Right renal cortex interstitium (tissue), 3 donors: Measurements from ENCODE around the gene NANOGP8. TPM values are rescaled to one million over a fixed set of nuclear protein-coding genes. Genes with fewer than 3 reads are reported as not detected.
"Not testable (repeated sequence)": the region's sequence is repeated elsewhere in the genome, so short reads cannot be mapped to it uniquely, and the experiment has no call there.

ENCODE experiments used
- DNase-seq, 3 donors: peaks; one replicate each; pipeline ENCODE4 v3.0.0-alpha.2; 2013; ENCODE audit warnings: low read depth in 3 of 3, low spot score in 2 of 3
- polyA plus RNA-seq, 3 donors: library from polyadenylated mRNA; unstranded; fragments of 120-200 nt; gene quantifications; one replicate each; pipeline ENCODE4 v1.2.1, GENCODE V29; 2013; ENCODE audit not compliant: insufficient read length in 3 of 3

NANOGP8 gene
- polyA plus RNA-seq, 3 donors, result 0.17 to 0.22 (median 0.21) TPM

- no peak for DNase-seq
Observed at GRCh38 chr15:35095941-35096340, 10.8 kb upstream of the NANOGP8 start.

DNA sequence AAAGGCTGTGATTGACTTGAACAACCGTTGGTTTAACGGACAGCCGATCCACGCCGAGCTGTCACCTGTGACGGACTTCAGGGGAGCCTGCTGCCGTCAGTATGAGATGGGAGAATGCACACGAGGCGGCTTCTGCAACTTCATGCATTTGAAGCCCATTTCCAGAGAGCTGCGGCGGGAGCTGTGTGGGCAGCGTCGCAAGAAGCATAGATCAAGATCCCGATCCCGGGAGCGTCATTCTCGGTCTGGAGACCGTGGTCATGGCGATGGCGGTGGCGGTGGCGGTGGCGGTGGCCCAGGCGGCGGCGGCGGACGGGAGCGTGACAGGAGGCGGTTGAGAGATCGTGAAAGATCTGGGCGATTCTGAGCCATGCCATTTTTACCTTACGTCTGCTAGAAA is 7.8 kb upstream of the NANOGP8 start:
- no peak for DNase-seq

DNA sequence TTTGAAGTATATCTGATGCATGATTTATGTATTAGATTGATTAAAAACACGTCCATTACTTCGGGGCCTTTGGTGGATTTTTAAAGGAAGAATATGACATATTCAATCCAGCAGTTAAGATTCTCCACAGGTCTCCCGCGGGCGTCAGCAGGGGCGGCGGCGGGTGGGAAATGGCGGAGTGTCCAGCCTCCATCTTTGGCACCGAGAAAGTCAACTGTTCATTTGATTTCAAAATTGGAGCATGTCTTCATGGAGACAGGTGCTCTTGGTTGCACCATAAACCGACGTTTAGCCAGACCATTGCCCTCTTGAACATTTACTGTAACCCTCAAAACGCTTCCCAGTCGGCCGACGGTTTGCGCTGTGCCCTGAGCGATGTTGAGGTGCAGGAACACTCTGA is 7.2 kb upstream of the NANOGP8 start:
- DNase-seq, result no peak

GRCh38 chr15:35090104-35090807 is 5.2 kb upstream of the NANOGP8 start:
- no peak for DNase-seq

DNA sequence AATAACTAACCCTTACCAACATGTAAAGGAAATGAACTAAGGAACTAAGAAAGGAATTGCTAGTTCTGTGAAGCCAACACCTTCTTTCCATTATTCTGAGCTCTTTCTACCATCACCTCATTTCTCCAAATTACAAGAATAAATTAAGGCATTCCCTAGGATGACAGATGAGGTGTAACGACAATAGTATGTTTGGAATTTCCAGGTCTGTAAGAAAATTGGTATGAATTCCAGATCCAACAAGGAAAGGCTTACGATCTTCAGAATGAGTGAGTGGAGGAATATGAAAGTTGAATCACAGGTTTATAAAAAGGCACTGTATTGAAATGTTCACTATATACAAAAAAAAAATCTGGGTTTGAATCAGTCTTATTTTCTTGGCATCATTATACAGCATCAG is 4.5 kb upstream of the NANOGP8 start:
- no peak for DNase-seq

DNA sequence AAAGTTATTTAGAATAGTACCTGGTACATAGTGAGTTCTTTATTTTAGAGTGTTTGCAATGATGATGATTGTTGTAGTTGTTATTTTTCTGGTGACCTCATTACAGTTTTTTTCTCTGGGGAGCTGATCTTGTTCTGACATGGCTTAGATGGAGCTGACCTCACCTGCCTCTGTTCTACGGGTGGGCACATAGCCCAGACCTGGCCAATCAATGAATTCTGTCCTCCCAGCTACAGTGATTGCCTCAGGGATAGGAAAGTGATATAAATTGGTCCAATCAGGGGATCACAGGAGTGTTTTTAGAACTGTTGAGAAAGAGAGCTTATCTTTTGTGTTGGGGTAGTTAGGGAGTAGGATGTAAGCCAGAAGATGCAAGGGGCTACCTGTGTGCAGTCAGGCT is 3.2 kb upstream of the NANOGP8 start:
- DNase-seq, result no peak

GRCh38 chr15:35087759-35088158 is 2.7 kb upstream of the NANOGP8 start:
- no peak for DNase-seq

DNA sequence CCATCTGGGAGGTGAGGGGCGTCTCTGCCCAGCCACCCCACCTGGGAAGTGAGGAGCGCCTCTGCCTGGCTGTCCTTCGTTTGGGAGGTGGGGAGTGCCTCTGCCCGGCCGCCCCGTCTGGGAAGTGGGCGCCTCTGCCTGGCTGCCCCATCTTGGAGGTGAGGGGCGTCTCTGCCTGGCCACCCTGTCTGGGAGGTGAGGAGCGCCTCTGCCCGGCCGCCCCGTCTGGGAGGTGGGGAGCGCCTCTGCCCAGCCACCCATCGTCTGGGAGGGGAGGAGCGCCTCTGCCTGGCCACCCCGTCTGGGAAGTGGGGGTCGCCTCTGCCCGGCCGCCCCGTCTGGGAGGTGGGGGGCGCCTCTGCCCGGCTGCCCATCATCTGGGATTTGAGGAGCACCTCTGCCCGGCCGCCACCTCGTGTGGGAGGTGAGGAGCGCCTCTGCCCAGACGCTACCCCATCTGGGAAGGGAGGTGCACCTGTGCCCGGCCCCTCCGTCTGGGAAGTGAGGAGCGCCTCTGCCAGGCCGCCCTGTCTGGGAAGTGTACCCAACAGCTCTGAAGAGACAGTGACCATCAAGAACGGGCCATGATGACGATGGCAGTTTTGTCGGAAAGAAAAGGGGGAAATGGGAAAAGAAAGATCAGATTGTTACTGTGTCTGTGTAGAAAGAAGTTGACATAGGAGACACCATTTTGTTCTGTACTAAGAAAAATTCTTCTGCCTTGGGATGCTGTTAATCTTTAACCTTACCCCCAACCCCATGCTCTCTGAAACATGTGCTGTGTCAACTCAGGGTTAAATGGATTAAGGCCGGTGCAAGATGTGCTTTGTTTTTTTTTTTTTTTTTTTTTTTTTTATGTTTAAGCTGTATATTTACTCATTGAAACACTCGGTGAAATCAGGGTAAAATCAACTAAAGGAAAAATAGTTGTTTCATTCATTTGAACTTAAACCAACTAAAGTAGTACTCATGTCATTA is 2.4 kb downstream of the NANOGP8 start:
- DNase-seq, result not testable (repeated sequence)

DNA sequence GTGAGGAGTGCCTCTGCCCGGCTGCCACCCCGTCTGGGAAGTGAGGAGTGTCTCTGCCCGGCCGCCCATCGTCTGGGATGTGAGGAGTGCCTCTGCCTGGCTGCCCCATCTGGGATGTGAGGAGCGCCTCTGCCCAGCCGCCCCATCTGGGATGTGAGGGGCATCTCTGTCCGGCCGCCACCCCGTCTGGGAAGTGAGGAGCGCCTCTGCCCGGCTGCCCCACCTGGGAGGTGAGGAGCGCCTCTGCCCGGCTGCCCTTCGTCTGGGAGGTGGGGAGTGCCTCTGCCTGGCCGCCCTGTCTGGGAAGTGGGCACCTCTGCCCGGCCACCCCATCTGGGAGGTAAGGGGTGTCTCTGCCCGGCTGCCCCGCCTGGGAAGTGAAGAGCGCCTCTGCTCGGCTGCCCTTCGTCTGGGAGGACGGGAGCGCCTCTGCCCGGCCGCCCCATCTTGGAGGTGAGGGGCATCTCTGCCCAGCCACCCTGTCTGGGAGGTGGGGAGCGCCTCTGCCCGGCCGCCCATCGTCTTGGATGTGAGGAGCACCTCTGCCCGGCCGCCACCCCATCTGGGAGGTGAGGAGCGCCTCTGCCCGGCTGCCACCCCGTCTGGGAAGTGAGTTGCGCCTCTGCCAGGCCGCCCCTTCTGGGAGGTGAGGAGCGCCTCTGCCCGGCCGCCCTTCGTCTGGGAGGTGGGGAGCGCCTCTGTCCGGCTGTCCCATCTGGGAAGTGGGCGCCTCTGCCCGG is 3.3 kb downstream of the NANOGP8 start:
- not testable (repeated sequence) for DNase-seq

DNA sequence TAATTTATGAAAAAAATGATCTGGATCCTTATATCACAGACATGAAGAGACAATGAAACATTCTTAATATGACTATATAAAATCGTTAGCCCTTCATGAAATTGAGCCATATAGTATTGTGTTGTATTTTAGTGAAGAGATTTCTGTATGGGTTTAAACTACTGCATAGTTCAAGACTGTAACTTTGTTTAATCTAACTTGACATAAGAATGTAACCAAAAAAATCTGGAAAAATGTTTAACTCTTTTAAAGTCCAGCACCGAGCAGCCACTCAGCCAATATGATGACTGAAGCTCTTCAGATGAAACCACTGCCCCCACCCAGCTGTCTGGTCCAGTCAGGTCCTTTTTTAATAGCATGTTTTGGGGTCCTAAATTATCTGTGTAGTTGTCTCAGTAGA is 4.9 kb downstream of the NANOGP8 start:
- no peak for DNase-seq

DNA sequence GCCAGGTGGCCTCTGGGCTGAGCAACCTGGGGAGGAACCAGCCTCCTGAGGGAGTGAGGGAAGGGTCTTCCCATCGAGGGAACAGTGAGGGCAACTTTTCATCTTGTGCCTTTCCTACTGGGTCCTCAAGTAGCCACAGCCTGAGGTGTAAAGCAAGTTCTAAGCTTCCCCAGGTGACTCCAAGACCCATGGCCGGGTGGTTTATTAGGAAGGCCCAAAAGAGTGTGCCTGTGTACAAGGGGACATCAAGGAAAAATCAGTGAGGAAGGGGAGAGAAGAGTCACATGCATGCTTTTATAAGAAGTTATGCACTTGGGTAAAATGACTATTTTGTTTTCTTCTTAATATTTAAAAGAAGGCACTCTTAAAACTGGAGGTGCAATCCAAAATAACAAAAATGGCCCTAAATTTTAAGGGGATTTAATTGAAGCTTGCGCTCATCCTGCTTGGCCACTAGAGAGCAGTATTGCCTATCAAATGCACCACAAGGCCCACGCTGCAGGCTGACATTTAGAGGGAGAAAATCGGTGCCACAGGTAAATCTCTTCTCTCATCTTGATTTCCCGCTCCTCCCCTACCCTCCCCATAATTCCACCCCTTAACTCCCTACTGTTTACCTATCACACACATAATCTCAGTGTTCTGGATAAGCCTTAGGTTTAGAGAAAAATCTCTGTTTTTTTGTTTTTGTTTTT is 6.7 kb downstream of the NANOGP8 start:
- no peak for DNase-seq

DNA sequence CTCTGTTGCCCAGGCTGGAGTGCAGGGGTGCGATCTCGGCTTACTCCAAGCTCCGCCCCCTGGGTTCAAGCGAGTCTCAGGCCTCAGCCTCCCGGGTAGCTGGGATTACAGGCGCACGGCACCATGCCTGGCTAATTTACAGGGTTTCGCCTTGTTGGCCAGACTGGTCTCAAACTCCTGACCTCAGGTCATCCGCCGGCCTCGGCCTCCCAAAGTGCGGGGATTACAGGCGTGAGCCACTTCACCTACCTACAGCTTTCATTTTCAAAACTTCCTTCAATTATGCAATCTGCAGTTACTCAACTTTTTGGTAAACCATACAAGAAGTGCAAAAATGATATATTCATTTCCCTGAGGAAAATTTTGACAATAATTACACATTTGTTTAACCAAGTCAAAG is 14.0 kb downstream of the NANOGP8 start:
- DNase-seq, result no peak

- DNase-seq, result no peak
Observed at GRCh38 chr15:35068846-35069475, 16.1 kb downstream of the NANOGP8 start.

DNA sequence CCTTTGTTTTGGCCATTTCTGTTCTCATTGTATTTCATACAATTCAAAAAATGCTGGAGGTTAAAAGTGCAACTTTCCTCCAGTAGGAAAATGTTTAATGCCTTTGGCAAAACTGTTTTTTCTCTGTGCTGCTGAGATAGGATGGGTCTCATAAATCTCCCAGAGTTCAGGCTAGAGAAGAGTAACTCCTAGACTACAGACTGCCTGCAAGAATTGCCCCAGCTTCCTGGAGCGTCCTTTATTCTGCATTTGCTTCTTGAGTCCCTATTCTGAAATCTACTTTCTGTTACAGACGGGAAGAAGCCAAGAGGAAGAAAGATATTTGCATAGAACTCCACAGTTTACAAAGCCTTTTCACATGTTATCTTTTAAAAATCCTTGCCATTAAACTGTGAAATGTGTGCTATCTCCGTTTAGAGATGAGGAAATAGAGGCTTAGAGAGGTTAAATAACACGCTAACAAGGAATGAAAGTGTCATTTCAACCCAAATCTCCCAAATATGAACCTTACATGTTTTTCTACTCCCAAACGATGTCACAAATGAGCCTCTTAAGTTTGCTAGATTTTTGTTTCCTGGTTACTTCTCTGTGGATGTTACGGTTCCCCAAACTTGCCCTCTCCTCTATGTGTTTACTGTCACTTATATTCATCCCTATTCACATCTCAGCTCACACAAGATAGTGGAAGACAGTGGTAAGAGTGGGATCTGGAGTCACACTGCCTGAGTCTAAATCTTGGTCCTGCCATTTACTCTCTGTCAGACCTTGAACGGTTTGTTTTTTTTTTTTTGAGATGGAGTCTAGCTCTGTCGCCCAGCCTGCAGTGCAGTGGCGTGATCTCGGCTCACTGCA is 17.4 kb downstream of the NANOGP8 start:
- DNase-seq, result no peak

- DNase-seq, result no peak
Observed at GRCh38 chr15:35066094-35066493, 19.0 kb downstream of the NANOGP8 start.

DNA sequence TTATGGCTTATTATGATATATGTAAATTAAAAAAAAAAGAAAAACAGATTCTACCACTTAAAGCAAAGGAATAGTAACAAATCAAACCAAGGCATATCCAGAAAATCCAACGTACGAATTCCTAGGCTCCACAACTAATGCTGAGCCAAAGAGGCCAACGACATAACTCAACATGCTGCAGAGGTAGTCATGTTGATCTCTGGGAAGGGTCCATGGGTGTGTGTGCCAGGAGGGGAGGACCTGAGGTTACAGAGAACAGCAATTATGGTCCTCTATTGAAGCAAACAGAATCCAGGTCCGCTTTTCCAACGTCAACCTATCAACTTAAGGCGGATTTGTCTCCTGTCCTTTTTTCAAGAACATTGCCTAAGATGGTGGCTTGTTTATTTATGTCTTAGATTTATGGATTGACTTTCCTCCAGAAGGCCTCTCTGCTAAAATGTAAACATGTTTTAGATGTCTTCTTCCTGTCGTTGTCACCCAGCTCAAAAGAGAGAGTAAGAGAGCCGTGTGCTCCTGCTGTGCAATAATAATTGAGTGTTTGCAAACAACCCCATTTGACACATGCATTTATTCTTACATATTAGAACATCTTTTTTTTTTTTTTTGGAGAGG is 20.4 kb downstream of the NANOGP8 start:
- no peak for DNase-seq

DNA sequence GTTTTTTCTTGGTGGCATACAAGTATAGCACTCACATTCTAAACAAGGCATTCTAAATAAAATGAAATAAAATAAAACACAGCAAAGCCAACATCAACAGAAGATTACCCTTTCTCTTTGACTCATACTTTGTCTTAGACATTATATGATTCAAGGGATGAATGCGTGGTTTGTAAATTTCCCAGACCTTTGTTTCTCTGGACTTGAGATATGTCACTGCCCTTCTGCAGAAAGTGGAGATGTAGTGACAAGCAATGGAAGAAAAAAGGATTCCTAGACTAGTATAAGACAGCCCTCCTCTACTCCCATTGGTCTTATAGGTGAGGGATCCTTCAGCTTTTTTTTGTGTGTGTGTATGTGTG is 22.4 kb downstream of the NANOGP8 start:
- no peak for DNase-seq

DNA sequence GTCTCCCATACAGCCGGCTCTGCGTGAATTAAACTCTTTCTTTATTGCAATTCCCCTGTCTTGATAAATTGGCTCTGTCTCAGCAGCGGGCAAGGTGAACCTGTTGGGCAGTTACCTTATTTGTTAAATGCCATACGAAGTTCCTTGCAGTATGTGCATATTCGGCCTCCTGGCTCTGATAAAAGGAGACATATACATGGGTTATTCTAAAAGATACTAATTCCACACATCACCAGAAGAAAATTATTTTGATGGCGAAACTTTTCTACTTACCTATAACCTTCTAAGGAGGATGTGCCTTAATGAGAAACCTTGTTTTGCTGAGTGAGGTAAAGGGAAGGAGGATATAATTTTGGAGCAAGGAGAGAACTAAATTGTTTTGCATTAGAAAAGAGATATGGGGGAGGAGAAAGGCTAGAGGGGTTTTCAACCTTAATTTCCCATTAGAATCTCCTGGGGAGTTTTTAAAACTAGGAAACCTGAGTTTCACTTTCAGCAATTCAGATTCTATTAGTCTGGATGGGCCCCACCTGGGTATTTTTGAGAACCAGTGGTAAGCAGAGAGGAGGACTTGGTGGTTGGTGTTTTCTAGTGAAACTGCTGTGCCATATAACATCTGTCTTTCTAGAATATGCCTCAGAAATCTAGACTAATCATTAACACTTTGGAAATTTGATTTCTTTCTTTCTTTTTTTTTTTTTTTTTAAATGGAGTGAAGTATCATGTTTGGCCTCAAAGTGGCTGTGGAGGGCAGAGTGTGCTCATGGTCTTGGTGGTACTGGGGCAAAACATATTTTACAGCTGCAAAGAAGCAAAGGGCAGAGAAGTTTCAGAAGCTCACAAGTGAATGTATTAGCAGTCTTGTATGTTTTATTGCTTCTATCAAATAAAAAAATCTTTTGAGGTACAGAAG is 23.0 kb downstream of the NANOGP8 start:
- DNase-seq, result no peak
